Measurements from ENCODE around the gene FOXN1. TPM values are rescaled to one million over a fixed set of nuclear protein-coding genes. Genes with fewer than 3 reads are reported as not detected.

Gene FOXN1
- total and polyA plus RNA-seq, 10 of the 15 experiments (the other 5 are each of a cell fraction or from before 2014, with no cell fraction given), result not detected

GRCh38 chr17:28469376-28469775 lies 36.8 kb upstream of the FOXN1 start (continued):
- TF ChIP-seq FOXM1 (IDR thresholded peaks at IDR 0.05; ENCODE audit: low read depth, low read length) (no peak), HDAC6 (IDR thresholded peaks at IDR 0.05; ENCODE audit: unreplicated experiment) (no peak), BMI1 (IDR thresholded peaks at IDR 0.05; ENCODE audit: borderline replicate concordance) (no peak), ZNF24 (IDR thresholded peaks at IDR 0.05) (no peak)

GRCh38 chr17:28470266-28470913 lies 35.8 kb upstream of the FOXN1 start:
- no peaks in the 10 kb centered on the region for H3K79me2 ChIP-seq (ENCODE audit: control insufficient read depth, insufficient read depth, low read length)
- ATAC-seq, result no peak
- H3K9ac ChIP-seq (ENCODE audit: control insufficient read depth, insufficient read depth, low read length), result no peak overlapping the region
- FAIRE-seq, result no peak
- DNase-seq (ENCODE audit: low read depth, low spot score), result no peak
- no peaks in the 10 kb centered on the region for H3K27me3 ChIP-seq (replicated peaks in 1 of 2; ENCODE audit: control insufficient read depth in 2 of 2, insufficient read depth in 2 of 2, low read length in 1 of 2)
- in situ Hi-C loops (cut with MboI), result no loop called here
- BruUV-seq (replicated peaks), result no TSS peak
- no peak overlapping the region for H3K4me3 ChIP-seq
- 0 out of 2 replicates have a peak, but pooled peaks cover 3% of the 10 kb centered on the region for H4K20me1 ChIP-seq (ENCODE audit: control insufficient read depth, insufficient read depth)
- ChIA-PET CTCF (no interaction called here), POLR2A (no interaction called here), SMC1A (ENCODE audit: uncharacterized antibody, unreplicated experiment) (interaction anchor here (1.4 kb wide), 1 partner anchor 14 kb away, joined by 4 read pairs; no protein-coding TSS in a partner anchor), RAD21 (ENCODE audit: unreplicated experiment) (no interaction called here)
- no peak overlapping the region for H2AFZ ChIP-seq (ENCODE audit: control insufficient read depth, low read depth, low read length)
- 73% methylated on average over 7 of the region's 7 CpGs for WGBS (ENCODE audit: insufficient coverage, insufficient replicate concordance, low lambda C conversion rate, missing lambda C conversion rate)
- no peak overlapping the region for H3K27ac ChIP-seq (ENCODE audit: control insufficient read depth, insufficient read depth)
- no peaks in the 10 kb centered on the region for H3K36me3 ChIP-seq (ENCODE audit: control insufficient read depth in 2 of 2, insufficient read depth in 2 of 2, low read length in 1 of 2)
- H3K4me1 ChIP-seq (ENCODE audit: control insufficient read depth, insufficient read depth, low read length), result peaks cover 60% of the 10 kb centered on the region
- H3K4me2 ChIP-seq (ENCODE audit: control insufficient read depth, insufficient read depth), result no peak overlapping the region
- intact Hi-C loops (cut with micrococcal nuclease; ENCODE audit: unreplicated experiment), result no loop called here
- no peaks in the 10 kb centered on the region for H3K9me3 ChIP-seq (replicated peaks; ENCODE audit: control insufficient read depth, insufficient read depth, low read length)
- TF ChIP-seq, protein P1, sequence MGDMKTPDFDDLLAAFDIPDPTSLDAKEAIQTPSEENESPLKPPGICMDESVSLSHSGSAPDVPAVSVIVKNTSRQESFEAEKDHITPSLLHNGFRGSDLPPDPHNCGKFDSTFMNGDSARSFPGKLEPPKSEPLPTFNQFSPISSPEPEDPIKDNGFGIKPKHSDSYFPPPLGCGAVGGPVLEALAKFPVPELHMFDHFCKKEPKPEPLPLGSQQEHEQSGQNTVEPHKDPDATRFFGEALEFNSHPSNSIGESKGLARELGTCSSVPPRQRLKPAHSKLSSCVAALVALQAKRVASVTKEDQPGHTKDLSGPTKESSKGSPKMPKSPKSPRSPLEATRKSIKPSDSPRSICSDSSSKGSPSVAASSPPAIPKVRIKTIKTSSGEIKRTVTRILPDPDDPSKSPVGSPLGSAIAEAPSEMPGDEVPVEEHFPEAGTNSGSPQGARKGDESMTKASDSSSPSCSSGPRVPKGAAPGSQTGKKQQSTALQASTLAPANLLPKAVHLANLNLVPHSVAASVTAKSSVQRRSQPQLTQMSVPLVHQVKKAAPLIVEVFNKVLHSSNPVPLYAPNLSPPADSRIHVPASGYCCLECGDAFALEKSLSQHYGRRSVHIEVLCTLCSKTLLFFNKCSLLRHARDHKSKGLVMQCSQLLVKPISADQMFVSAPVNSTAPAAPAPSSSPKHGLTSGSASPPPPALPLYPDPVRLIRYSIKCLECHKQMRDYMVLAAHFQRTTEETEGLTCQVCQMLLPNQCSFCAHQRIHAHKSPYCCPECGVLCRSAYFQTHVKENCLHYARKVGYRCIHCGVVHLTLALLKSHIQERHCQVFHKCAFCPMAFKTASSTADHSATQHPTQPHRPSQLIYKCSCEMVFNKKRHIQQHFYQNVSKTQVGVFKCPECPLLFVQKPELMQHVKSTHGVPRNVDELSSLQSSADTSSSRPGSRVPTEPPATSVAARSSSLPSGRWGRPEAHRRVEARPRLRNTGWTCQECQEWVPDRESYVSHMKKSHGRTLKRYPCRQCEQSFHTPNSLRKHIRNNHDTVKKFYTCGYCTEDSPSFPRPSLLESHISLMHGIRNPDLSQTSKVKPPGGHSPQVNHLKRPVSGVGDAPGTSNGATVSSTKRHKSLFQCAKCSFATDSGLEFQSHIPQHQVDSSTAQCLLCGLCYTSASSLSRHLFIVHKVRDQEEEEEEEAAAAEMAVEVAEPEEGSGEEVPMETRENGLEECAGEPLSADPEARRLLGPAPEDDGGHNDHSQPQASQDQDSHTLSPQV (IDR thresholded peaks at IDR 0.05), result no peak
- TF ChIP-seq TARDBP (IDR thresholded peaks at IDR 0.05; ENCODE audit: borderline replicate concordance) (no peak), SMC3 (IDR thresholded peaks at IDR 0.05; ENCODE audit: borderline replicate concordance, low read length) (no peak), SUZ12 (IDR thresholded peaks at IDR 0.05; ENCODE audit: unreplicated experiment) (no peak), CTCF (IDR thresholded peaks at IDR 0.05 in 2 of 3, conservative IDR thresholded peaks at IDR 0.05 in 1 of 3; ENCODE audit: control insufficient read depth in 2 of 3, extremely low read depth in 1 of 3, insufficient read depth in 1 of 3, low read depth in 3 of 3, low read length in 3 of 3) (no peak), RB1 (IDR thresholded peaks at IDR 0.05; ENCODE audit: borderline replicate concordance) (no peak), TCF3 (IDR thresholded peaks at IDR 0.05; ENCODE audit: borderline replicate concordance, insufficient read depth, low read depth, low read length) (no peak), NRF1 (conservative IDR thresholded peaks at IDR 0.05; ENCODE audit: low read depth, low read length) (no peak)
- TF ChIP-seq, protein P2, sequence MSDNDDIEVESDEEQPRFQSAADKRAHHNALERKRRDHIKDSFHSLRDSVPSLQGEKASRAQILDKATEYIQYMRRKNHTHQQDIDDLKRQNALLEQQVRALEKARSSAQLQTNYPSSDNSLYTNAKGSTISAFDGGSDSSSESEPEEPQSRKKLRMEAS (IDR thresholded peaks at IDR 0.05; ENCODE audit: low read depth, low read length), result no peak
- TF ChIP-seq, protein P3, sequence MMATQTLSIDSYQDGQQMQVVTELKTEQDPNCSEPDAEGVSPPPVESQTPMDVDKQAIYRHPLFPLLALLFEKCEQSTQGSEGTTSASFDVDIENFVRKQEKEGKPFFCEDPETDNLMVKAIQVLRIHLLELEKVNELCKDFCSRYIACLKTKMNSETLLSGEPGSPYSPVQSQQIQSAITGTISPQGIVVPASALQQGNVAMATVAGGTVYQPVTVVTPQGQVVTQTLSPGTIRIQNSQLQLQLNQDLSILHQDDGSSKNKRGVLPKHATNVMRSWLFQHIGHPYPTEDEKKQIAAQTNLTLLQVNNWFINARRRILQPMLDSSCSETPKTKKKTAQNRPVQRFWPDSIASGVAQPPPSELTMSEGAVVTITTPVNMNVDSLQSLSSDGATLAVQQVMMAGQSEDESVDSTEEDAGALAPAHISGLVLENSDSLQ (IDR thresholded peaks at IDR 0.05), result no peak

All from GM12878 (cell line).